ENCODE data around the gene KDELR3.

Gene KDELR3

GRCh38 chr22:38427465-38427864 is 40.4 kb upstream of the KDELR3 start:
- TF ChIP-seq YY1 (IDR thresholded peaks at IDR 0.05; ENCODE audit: low read depth) (no peak), NFIC (IDR thresholded peaks at IDR 0.05) (no peak), TAF1 (IDR thresholded peaks at IDR 0.05; ENCODE audit: low read depth) (no peak), FOXM1 (IDR thresholded peaks at IDR 0.05; ENCODE audit: borderline replicate concordance, low read depth) (no peak), TCF12 (IDR thresholded peaks at IDR 0.05; ENCODE audit: low read depth) (no peak), CEBPB (IDR thresholded peaks at IDR 0.05) (no peak), TEAD4 (IDR thresholded peaks at IDR 0.05) (no peak), ZBTB7A (IDR thresholded peaks at IDR 0.05; ENCODE audit: low read depth) (no peak), RAD21 (IDR thresholded peaks at IDR 0.05; ENCODE audit: low read depth) (no peak), EP300 (IDR thresholded peaks at IDR 0.05; ENCODE audit: borderline replicate concordance) (no peak), CREB1 (IDR thresholded peaks at IDR 0.05; ENCODE audit: low read depth) (no peak), EGR1 (IDR thresholded peaks at IDR 0.05) (no peak)
- TF ChIP-seq, protein P1, sequence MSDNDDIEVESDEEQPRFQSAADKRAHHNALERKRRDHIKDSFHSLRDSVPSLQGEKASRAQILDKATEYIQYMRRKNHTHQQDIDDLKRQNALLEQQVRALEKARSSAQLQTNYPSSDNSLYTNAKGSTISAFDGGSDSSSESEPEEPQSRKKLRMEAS (IDR thresholded peaks at IDR 0.05), result no peak
- TF ChIP-seq, protein P2, sequence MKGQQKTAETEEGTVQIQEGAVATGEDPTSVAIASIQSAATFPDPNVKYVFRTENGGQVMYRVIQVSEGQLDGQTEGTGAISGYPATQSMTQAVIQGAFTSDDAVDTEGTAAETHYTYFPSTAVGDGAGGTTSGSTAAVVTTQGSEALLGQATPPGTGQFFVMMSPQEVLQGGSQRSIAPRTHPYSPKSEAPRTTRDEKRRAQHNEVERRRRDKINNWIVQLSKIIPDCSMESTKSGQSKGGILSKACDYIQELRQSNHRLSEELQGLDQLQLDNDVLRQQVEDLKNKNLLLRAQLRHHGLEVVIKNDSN (IDR thresholded peaks at IDR 0.05), result no peak
- TF ChIP-seq, protein P3, sequence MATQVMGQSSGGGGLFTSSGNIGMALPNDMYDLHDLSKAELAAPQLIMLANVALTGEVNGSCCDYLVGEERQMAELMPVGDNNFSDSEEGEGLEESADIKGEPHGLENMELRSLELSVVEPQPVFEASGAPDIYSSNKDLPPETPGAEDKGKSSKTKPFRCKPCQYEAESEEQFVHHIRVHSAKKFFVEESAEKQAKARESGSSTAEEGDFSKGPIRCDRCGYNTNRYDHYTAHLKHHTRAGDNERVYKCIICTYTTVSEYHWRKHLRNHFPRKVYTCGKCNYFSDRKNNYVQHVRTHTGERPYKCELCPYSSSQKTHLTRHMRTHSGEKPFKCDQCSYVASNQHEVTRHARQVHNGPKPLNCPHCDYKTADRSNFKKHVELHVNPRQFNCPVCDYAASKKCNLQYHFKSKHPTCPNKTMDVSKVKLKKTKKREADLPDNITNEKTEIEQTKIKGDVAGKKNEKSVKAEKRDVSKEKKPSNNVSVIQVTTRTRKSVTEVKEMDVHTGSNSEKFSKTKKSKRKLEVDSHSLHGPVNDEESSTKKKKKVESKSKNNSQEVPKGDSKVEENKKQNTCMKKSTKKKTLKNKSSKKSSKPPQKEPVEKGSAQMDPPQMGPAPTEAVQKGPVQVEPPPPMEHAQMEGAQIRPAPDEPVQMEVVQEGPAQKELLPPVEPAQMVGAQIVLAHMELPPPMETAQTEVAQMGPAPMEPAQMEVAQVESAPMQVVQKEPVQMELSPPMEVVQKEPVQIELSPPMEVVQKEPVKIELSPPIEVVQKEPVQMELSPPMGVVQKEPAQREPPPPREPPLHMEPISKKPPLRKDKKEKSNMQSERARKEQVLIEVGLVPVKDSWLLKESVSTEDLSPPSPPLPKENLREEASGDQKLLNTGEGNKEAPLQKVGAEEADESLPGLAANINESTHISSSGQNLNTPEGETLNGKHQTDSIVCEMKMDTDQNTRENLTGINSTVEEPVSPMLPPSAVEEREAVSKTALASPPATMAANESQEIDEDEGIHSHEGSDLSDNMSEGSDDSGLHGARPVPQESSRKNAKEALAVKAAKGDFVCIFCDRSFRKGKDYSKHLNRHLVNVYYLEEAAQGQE (IDR thresholded peaks at IDR 0.05; ENCODE audit: low read depth), result no peak

GRCh38 chr22:38427940-38428339 is 40.0 kb upstream of the KDELR3 start:
- no peak for TF ChIP-seq EGR1 (IDR thresholded peaks at IDR 0.05)
- TF ChIP-seq EP300 (IDR thresholded peaks at IDR 0.05; ENCODE audit: borderline replicate concordance), result no peak
- TF ChIP-seq ZBTB7A (IDR thresholded peaks at IDR 0.05; ENCODE audit: low read depth), result no peak
- TF ChIP-seq NFIC (IDR thresholded peaks at IDR 0.05), result no peak
- TF ChIP-seq TCF12 (IDR thresholded peaks at IDR 0.05; ENCODE audit: low read depth), result no peak
- TF ChIP-seq, protein P3 (IDR thresholded peaks at IDR 0.05; ENCODE audit: low read depth), result no peak
- no peak for TF ChIP-seq YY1 (IDR thresholded peaks at IDR 0.05; ENCODE audit: low read depth)
- no peak for TF ChIP-seq FOXM1 (IDR thresholded peaks at IDR 0.05; ENCODE audit: borderline replicate concordance, low read depth)
- TF ChIP-seq RAD21 (IDR thresholded peaks at IDR 0.05; ENCODE audit: low read depth), result no peak
- TF ChIP-seq CEBPB (IDR thresholded peaks at IDR 0.05), result no peak
- TF ChIP-seq, protein P2 (IDR thresholded peaks at IDR 0.05), result no peak
- no peak for TF ChIP-seq TEAD4 (IDR thresholded peaks at IDR 0.05)
- no peak for TF ChIP-seq CREB1 (IDR thresholded peaks at IDR 0.05; ENCODE audit: low read depth)
- TF ChIP-seq, protein P1 (IDR thresholded peaks at IDR 0.05), result no peak
- TF ChIP-seq TAF1 (IDR thresholded peaks at IDR 0.05; ENCODE audit: low read depth), result no peak

DNA sequence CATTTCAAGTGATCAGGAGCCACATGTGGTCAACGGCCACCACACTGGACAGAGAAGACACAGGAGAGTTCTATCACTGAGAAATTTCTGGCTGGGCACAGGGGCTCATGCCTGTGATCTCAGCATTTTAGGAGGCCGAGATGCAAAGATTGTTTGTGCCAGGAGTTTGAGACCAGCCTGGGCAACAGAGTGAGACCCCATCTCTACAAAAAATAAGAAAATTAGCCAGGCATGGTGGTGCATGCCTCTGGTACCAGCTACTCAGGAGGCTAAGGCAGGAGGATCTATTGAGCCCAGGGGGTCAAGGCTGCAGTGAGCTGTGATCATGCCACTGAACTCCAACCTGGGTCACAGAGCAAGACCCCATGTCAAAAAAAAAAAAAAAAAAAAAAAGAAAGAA is 39.2 kb upstream of the KDELR3 start:
- TF ChIP-seq NFIC (IDR thresholded peaks at IDR 0.05) (no peak), TEAD4 (IDR thresholded peaks at IDR 0.05) (no peak), RAD21 (IDR thresholded peaks at IDR 0.05; ENCODE audit: low read depth) (no peak), ZBTB7A (IDR thresholded peaks at IDR 0.05; ENCODE audit: low read depth) (no peak), CEBPB (IDR thresholded peaks at IDR 0.05) (no peak), YY1 (IDR thresholded peaks at IDR 0.05; ENCODE audit: low read depth) (no peak), TCF12 (IDR thresholded peaks at IDR 0.05; ENCODE audit: low read depth) (no peak), TAF1 (IDR thresholded peaks at IDR 0.05; ENCODE audit: low read depth) (no peak), CREB1 (IDR thresholded peaks at IDR 0.05; ENCODE audit: low read depth) (no peak), FOXM1 (IDR thresholded peaks at IDR 0.05; ENCODE audit: borderline replicate concordance, low read depth) (no peak), EGR1 (IDR thresholded peaks at IDR 0.05) (no peak), EP300 (IDR thresholded peaks at IDR 0.05; ENCODE audit: borderline replicate concordance) (no peak)
- TF ChIP-seq, protein P3 (IDR thresholded peaks at IDR 0.05; ENCODE audit: low read depth), result no peak
- TF ChIP-seq, protein P2 (IDR thresholded peaks at IDR 0.05), result no peak
- TF ChIP-seq, protein P1 (IDR thresholded peaks at IDR 0.05), result no peak

Measured in Ishikawa (cell line).